SH-SY5Y (cell line): ENCODE measurements around the gene MORC1.

Experiments
- GATA2 ChIP-seq: IDR thresholded peaks from 2 replicates; pipeline ENCODE4 v1.6.1; 2011; ENCODE audit warnings: mild to moderate bottlenecking, low read depth, low read length
- GATA3 ChIP-seq: IDR thresholded peaks from 2 replicates; pipeline ENCODE4 v1.6.1; 2011; ENCODE audit warnings: low read depth, mild to moderate bottlenecking, low read length, moderate library complexity

DNA sequence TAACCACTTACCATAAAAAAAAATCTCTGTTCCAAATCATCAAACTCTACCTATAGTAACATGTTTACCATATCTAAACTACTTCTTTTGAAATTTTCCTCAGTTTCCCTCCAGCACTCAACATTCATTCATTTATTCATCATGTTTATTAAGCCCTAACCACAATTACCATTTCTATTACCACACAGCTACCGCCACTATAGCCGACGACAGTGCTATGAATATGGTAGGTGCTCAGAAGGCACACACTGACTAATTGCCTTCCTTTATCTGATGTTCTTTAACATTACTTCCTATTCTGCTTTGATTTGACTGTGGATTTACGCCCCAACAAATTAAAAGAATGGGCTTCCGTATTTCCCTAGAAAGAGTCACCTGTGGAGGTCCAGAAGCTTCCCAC is 208.1 kb downstream of the MORC1 start:
- TF ChIP-seq GATA2 (no peak), GATA3 (no peak)
